Measurements from ENCODE around the gene LAMA2. TPM values are rescaled to one million over a fixed set of nuclear protein-coding genes. Genes with fewer than 3 reads are reported as not detected.

LAMA2 gene
- total RNA-seq, 2 donors from 2014 or later, result 111 to 217 TPM

DNA sequence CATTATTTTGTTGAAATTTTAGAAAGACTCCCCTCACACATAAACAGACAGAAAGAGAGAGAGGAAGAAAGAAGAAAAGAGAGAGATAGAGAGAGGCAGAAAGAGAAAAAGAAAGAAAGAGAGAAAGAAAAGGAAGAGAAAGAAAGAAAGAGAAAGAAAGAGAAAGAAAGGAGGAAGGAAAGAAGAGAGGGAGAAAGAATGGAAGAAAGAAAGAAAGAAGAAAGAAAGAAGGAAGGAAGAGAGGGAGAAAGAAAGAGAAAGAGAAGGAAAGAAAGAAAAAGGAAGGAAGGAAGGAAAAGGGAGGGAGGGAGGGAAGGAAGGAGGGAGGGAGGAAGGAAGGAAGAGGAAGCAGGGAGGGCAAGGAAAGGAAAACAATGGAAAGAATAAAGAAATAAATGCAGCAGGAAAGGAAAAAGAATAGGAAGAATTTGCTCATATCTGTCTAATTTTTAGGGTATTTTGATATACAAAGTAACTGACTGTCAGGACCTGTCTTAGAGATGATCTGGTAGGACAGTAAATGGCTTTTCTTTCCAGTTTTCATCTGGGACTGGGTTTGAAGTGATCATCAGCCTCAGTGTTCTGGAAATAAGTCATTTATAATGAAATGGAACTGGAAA lies 325.6 kb downstream of the LAMA2 start:
- peaks cover 0 to 10% of the 10 kb centered on the region in 2 donors for H3K4me1 ChIP-seq (ENCODE audit: control insufficient read depth in 1 of 2, low read depth in 2 of 2)
- DNase-seq (ENCODE audit: low spot score) (no peak), ATAC-seq (ENCODE audit: insufficient number of reproducible peaks, low FRiP score, low read depth) (no peak)
- no peaks in the 10 kb centered on the region for H3K27me3 ChIP-seq (replicated peaks; ENCODE audit: insufficient read depth)
- no peak overlapping the region for H3K27ac ChIP-seq
- no peak for TF ChIP-seq CTCF (IDR thresholded peaks at IDR 0.05)
- no peaks in the 10 kb centered on the region for H3K9me3 ChIP-seq
- H3K4me3 ChIP-seq, result no peak overlapping the region
- H3K36me3 ChIP-seq, result no peaks in the 10 kb centered on the region

- Histone ChIP-seq H3K4me1 (ENCODE audit: control insufficient read depth in 1 of 2, low read depth in 2 of 2) (peaks cover 0 to 10% of the 10 kb centered on the region in 2 donors), H3K9me3 (no peaks in the 10 kb centered on the region), H3K4me3 (no peak overlapping the region), H3K27ac (no peak overlapping the region), H3K36me3 (no peaks in the 10 kb centered on the region), H3K27me3 (replicated peaks; ENCODE audit: insufficient read depth) (no peaks in the 10 kb centered on the region)
- ATAC-seq (ENCODE audit: insufficient number of reproducible peaks, low FRiP score, low read depth) (no peak), DNase-seq (ENCODE audit: low spot score) (no peak)
- TF ChIP-seq CTCF (IDR thresholded peaks at IDR 0.05), result no peak
These were observed 326.4 kb downstream of the LAMA2 start for GRCh38 chr6:129209355-129209754.

GRCh38 chr6:129210684-129211083 lies 327.7 kb downstream of the LAMA2 start:
- Histone ChIP-seq H3K9me3 (no peaks in the 10 kb centered on the region), H3K4me1 (ENCODE audit: control insufficient read depth in 1 of 2, low read depth in 2 of 2) (peaks cover 0 to 10% of the 10 kb centered on the region in 2 donors), H3K36me3 (no peaks in the 10 kb centered on the region), H3K4me3 (no peak overlapping the region), H3K27ac (no peak overlapping the region), H3K27me3 (replicated peaks; ENCODE audit: insufficient read depth) (no peaks in the 10 kb centered on the region)
- DNase-seq (ENCODE audit: low spot score), result no peak
- no peak for TF ChIP-seq CTCF (IDR thresholded peaks at IDR 0.05)
- ATAC-seq (ENCODE audit: insufficient number of reproducible peaks, low FRiP score, low read depth), result no peak

GRCh38 chr6:129211626-129212025 lies 328.7 kb downstream of the LAMA2 start:
- Histone ChIP-seq H3K36me3 (no peaks in the 10 kb centered on the region), H3K4me3 (no peak overlapping the region), H3K9me3 (no peaks in the 10 kb centered on the region), H3K27me3 (replicated peaks; ENCODE audit: insufficient read depth) (no peaks in the 10 kb centered on the region), H3K4me1 (ENCODE audit: control insufficient read depth in 1 of 2, low read depth in 2 of 2) (peaks cover 0 to 10% of the 10 kb centered on the region in 2 donors), H3K27ac (peak overlapping the region in 1 of 2 donors; percentile 28)
- no peak for ATAC-seq (ENCODE audit: insufficient number of reproducible peaks, low FRiP score, low read depth)
- no peak for TF ChIP-seq CTCF (IDR thresholded peaks at IDR 0.05)
- DNase-seq (ENCODE audit: low spot score), result no peak

GRCh38 chr6:129212081-129212480 lies 329.1 kb downstream of the LAMA2 start:
- H3K27ac ChIP-seq, result peak overlapping the region in 1 of 2 donors; percentile 28
- no peaks in the 10 kb centered on the region for H3K9me3 ChIP-seq
- no peaks in the 10 kb centered on the region for H3K36me3 ChIP-seq
- no peaks in the 10 kb centered on the region for H3K27me3 ChIP-seq (replicated peaks; ENCODE audit: insufficient read depth)
- H3K4me1 ChIP-seq (ENCODE audit: control insufficient read depth in 1 of 2, low read depth in 2 of 2), result peaks cover 0 to 10% of the 10 kb centered on the region in 2 donors
- no peak for TF ChIP-seq CTCF (IDR thresholded peaks at IDR 0.05)
- DNase-seq (ENCODE audit: low spot score) (no peak), ATAC-seq (ENCODE audit: insufficient number of reproducible peaks, low FRiP score, low read depth) (no peak)
- H3K4me3 ChIP-seq, result no peak overlapping the region
